ENCODE results near the gene ATP23.

Gene ATP23

DNA sequence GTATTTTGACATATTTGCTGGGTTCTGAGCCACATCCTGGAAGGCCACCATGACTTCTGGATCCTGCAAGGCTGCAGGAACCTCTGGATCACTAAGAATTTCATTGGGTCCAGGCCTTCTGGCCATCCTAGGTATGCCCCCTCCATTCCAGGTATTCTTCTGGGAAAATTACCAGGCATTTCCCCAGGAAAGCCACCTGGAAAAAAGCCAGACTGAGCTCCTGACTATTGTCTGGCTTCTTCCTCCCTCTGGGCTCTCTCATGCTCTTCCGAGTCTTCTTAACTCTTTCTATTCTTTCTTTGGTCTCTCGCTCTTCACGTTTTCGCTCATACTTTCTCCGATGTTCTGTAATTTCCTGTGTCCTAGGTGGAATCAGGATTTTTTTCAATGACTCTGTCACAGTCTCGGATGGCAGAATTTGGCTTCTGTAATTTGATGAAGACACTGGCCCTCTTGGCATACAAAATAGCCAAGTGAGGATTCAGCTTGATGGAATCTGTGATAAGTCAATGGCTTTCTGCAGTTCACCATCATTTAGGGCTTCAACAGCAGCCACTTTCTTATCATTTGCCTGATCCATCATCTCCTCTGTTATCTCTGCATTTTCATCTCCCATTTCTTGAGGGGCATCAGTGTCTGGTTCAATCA is 42.6 kb downstream of the ATP23 start:
- FAIRE-seq, result no peak

DNA sequence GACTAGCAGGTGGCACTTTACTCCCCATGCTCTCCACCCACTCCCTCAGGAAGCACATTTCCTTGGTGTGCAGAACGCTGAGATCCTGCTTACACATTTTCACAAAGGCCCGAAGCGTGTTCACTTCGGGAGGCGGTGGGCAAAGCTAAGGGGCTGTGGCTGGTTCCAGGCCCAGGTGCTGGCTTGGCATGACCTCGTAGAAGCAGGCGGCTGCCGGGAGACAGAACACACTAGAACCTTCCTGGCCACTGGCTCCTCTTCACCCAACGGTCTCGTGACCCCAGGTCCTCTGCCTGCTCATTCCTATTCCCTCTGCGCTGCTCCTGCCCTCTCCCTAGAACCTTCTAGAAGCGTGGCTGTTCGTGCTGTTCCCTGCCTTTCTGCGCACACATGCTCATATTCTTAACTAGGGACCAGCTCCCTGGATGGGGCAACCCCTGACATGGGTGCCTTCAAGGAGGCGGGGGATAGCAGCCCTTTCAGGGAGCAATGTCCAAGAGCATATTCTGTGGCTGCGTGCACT is 43.3 kb downstream of the ATP23 start:
- no peak for FAIRE-seq

DNA sequence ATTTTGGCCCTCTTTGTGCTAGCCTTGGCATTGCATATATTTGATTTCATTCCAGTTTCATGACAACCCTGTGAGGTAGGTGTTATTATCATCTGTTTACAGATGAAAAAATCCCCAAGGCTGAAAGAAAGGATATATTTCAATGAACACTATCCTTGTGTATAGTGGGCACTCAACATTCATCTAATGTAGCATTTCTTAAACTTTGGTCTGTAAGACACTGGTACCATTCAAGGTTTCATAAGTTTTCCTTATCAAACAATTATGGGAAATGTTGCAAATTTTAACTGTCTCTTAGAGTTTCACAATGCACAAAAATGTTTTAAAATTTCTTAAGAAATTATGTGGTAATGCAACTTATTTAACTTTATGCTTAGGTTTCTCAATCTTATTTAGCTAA is 44.3 kb downstream of the ATP23 start:
- no peak for FAIRE-seq

DNA sequence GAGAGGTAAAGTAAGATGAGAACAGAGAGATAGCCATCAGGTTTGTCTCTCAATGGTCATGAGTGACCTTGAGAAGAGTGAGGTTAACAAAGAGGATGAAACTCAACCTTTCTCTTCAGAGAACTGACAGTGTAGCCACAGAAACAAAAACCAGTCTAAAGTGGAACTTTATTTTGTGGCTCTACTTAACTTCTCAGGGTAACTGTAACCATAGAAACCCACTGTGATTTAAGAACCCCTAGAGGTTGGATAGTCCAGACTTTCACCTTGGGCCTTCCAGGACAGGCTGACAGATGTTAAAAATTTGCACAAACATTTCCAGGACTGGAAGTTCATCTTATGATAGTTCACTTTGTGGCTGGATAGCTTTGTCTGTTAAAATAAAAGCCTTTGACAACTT is 48.5 kb downstream of the ATP23 start:
- FAIRE-seq, result no peak

DNA sequence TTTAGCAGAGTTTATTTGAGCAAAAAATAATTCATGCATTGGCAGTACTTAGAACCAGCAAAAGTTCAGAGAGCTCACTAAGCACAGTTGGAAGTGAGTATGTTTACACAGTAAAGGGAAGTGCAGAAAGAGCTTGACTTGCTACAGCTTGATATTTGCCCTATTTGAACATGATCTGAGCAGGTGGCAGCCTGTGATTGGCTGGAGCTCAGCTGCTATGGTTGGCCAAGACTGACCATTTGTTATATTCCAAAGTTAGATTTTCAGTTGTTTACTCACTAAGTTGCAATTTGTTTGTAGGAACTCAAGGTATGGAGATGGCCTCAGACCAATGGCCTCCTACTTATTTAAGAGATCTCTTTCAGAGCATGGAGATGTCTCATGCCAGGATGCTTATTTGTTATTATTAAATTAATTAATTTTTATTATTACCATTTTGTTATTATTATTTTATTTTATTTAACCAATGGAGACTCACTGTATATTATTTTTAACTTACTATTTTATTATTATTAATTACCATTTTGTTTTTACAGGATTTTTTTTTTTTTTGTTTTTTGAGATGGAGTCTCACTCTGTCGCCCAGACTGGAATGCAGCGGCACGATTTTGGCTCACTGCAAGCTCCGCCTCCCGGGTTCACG is 49.0 kb downstream of the ATP23 start:
- no peak for FAIRE-seq

DNA sequence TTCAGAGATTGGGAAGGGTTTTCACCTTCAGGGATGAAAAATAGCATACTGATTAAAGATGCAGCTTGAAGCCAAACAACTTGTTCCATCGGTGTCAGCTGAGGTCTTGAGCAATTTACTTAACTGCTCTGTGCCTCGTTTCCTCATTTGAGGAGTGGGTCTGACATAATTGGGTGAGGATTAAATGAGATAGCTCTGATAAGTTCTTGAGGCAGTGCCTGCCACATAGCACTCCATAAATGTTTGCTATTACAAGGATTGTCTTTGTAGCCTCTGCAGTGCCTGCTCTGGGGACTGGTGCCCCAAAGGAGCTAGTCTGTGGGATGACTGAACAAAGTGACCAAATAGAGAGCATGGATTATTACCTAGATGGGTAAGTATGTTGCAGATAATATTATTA is 50.6 kb downstream of the ATP23 start:
- no peak for FAIRE-seq

DNA sequence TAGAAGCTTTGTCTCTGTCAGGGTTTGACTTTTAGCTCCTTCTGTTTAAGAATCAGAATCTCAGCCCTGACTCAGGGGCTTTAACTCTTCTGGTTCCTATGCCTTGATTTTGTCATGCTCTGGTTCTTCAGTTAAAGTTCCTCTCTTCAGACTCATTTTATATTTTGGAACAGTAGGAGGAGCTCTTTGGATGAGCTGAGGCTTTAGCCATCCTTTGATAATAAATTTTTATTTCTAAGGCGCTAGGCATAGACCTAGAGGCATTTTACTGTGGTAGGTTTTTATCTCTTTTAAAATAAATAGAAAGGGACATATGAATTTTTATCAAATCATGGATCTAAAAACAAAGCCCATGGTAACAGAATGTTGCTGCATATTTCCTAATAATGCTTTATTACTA is 51.7 kb downstream of the ATP23 start:
- FAIRE-seq, result no peak

DNA sequence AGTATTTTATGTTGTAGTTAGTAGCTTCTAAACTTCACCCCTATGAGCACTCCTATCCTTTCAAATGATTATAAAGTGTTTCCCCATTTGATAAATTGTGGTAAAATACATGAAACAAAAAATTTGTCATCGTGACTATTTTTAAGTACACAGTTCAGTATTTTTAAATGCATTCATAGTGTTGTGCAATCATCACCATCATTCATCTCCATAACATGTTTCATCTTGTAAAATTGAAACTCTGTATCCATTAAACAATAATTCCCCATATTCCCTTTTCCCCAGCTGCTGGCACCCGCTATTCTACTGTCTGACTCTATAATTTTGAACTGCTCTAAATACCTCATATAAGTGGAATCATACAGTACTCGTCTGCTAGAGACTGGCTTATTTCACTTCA is 52.5 kb downstream of the ATP23 start:
- FAIRE-seq, result no peak

DNA sequence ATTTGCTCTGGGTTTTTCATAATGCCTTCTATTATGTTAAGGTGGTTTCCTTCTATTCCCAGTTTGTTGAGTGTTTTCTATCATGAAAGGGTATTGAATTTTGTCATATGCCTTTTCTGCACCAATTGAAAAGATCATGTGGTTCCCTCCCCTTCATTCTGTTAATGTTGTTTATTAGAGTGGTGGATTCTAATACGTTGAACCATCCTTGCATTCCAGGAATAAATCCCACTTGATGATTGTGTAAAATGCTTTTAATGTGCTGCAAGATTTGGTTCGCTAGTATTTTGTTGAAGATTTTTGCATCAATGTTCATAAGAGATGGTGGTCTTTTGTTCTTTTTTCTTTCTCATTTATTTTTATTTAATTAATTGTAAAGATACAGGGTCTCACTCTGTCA is 55.2 kb downstream of the ATP23 start:
- FAIRE-seq, result no peak

DNA sequence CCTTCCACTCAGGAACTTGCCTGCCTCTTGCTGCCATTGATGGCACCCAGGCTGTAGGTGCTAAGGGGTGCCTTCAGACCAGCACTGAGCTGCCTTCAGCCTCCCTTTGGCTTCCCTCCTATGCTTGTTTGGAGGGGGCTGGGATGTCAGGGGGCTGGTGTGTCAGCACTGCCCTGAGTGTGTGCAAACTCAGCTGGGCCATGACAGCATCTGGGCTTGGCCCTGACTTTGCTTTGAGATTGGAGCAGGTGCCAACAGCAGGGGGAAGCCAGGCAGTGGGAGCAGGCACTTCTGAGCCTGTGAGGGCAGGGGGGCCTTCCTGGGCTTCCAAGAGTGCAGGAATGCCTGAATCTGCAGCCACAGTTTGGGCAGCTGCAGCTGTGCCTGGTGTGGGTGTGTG is 56.9 kb downstream of the ATP23 start:
- no peak for FAIRE-seq

DNA sequence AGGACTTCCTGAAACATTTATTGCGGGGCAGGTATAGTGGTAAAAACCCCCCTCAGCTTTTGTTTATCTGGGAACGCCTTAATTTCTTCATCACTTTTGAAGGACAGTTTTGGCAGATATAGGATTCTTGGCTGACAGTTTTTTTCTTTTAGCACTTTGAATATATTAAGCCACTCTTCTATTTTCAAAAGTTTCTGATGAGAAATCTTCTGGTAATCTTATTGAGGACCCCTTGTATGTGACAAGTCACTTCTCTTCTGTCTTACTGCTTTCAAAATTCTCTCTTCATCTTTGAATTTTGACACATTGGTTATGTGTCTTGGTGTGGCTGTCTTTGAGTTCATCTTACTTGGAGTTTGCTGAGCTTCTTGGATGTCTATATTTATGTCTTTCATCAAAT is 59.1 kb downstream of the ATP23 start:
- FAIRE-seq, result no peak

DNA sequence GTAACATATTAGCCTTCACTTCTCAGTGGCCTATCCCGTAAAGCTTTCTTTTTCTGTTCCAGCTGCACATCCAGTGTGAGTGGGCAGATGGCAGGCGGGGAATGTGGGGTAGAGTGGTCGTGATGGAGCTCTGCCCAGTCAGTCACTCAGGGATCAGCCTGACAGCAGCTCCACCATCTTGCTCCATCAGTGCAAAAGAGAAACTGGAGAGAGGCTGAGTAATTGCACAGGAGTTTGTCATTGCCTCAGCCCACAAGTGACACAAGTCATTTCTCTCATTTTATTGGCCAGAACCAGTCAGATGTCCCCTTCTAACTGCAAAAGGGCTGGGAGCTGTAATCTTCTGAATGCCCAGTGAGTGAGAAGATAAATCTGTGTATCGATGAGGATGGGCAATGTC is 66.5 kb downstream of the ATP23 start:
- FAIRE-seq, result no peak

DNA sequence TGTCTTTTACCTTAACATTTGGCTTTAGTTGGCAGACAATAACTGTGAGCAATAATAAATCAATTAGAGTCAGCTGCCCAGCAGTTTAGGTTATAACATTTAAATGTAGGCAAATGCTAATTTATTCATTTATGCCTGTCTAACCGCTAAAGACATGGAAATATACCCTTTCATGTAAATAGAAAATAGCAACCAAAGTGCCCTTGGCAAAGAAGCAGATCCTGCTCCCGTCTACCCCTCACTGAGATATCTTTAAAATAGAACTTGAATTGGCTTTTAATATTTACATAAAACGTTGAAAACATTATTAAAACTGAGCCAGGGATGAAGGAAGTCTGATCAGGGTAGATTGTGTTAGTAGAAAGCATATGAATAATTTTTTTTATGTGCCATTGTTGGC is 67.3 kb downstream of the ATP23 start:
- FAIRE-seq, result no peak
